Suprapubic skin (tissue), 4 donors: ENCODE measurements around the gene MS4A15.

ENCODE experiments used
- POLR2A ChIP-seq, 2 donors: fragments of 450-650 bp; IDR thresholded peaks; one replicate each; pipeline ENCODE4 v1.6.1; 2017; ENCODE audit warnings: antibody characterized with exemption in 2 of 2, mild to moderate bottlenecking in 2 of 2, moderate library complexity in 2 of 2
- POLR2AphosphoS5 ChIP-seq, 3 donors: sonication (generic); formaldehyde crosslinking; IDR thresholded peaks; one replicate each; pipeline ENCODE4 v1.6.1; 2017; ENCODE audit warnings: antibody characterized with exemption in 3 of 3
- TF ChIP-seq, protein P1 (sequence below), 2 donors: fragments of 200-600 bp in 1 of 2; fragments of 450-650 bp in 1 of 2; sonication (generic) in 1 of 2; IDR thresholded peaks; one replicate each; pipeline ENCODE4 v1.5.1; 2016 to 2019; ENCODE audit warnings: antibody characterized with exemption in 2 of 2, mild to moderate bottlenecking in 1 of 2, moderate library complexity in 1 of 2

DNA sequence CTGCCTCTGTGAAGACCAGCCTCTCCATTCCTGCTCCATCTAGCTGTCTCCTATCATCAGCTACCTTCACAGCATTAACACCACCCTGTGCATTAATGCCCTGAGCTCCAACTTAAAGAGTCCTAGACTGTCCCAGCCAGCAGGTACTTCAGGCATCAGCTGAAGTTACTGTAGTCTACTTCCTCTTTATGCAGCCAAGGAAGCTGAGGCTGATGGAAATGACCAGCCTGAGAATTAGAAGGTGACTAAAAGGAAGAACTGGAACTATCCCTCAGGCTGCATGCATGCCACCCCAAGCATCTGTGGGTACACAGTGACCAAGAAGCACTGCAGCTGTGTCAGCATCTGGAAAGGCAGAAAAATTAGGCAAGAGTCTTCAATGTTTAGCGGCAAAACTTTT, 56.7 kb downstream of the MS4A15 start:
- TF ChIP-seq, protein P1, sequence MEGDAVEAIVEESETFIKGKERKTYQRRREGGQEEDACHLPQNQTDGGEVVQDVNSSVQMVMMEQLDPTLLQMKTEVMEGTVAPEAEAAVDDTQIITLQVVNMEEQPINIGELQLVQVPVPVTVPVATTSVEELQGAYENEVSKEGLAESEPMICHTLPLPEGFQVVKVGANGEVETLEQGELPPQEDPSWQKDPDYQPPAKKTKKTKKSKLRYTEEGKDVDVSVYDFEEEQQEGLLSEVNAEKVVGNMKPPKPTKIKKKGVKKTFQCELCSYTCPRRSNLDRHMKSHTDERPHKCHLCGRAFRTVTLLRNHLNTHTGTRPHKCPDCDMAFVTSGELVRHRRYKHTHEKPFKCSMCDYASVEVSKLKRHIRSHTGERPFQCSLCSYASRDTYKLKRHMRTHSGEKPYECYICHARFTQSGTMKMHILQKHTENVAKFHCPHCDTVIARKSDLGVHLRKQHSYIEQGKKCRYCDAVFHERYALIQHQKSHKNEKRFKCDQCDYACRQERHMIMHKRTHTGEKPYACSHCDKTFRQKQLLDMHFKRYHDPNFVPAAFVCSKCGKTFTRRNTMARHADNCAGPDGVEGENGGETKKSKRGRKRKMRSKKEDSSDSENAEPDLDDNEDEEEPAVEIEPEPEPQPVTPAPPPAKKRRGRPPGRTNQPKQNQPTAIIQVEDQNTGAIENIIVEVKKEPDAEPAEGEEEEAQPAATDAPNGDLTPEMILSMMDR (IDR thresholded peaks at IDR 0.05): no peak
- TF ChIP-seq POLR2AphosphoS5 (IDR thresholded peaks at IDR 0.05): no peak
- TF ChIP-seq POLR2A (IDR thresholded peaks at IDR 0.05): no peak
